ENCODE data around the gene DLL3.

Gene DLL3

GRCh38 chr19:39524495-39524894 is 25.7 kb downstream of the DLL3 start:
- Histone ChIP-seq H3K9ac (ENCODE audit: low read length) (no peak overlapping the region), H3K27ac (ENCODE audit: low read length) (peak overlapping the region; percentile 66), H3K4me1 (ENCODE audit: low read length) (peaks cover 33% of the 10 kb centered on the region), H3K4me2 (ENCODE audit: low read length) (no peak overlapping the region), H3K4me3 (ENCODE audit: low read length) (no peak overlapping the region), H3K27me3 (ENCODE audit: low read depth, low read length) (no peaks in the 10 kb centered on the region), H3K9me3 (ENCODE audit: insufficient read depth, low read length) (no peaks in the 10 kb centered on the region; the same call in 1 of the 2 replicates), H4K20me1 (ENCODE audit: insufficient read depth, low read length) (no peaks in the 10 kb centered on the region), H3K79me2 (ENCODE audit: low read length) (no peaks in the 10 kb centered on the region), H3K36me3 (replicated peaks; ENCODE audit: low read depth, low read length) (peaks cover 27% of the 10 kb centered on the region), H2AFZ (ENCODE audit: low read depth, low read length) (no peak overlapping the region)
- TF ChIP-seq EZH2phosphoT487 (IDR thresholded peaks at IDR 0.05; ENCODE audit: low read depth) (no peak), CTCF (IDR thresholded peaks at IDR 0.05; ENCODE audit: low read depth, low read length) (no peak)

- no peaks in the 10 kb centered on the region for H4K20me1 ChIP-seq (ENCODE audit: insufficient read depth, low read length)
- no peak overlapping the region for H3K9ac ChIP-seq (ENCODE audit: low read length)
- peak overlapping the region; percentile 66 for H3K27ac ChIP-seq (ENCODE audit: low read length)
- H3K27me3 ChIP-seq (ENCODE audit: low read depth, low read length) = no peaks in the 10 kb centered on the region
- H3K9me3 ChIP-seq (ENCODE audit: insufficient read depth, low read length) = no peaks in the 10 kb centered on the region; the same call in 1 of the 2 replicates
- peaks cover 30% of the 10 kb centered on the region for H3K36me3 ChIP-seq (replicated peaks; ENCODE audit: low read depth, low read length)
- no peak overlapping the region for H3K4me2 ChIP-seq (ENCODE audit: low read length)
- no peak overlapping the region for H2AFZ ChIP-seq (ENCODE audit: low read depth, low read length)
- peaks cover 29% of the 10 kb centered on the region for H3K4me1 ChIP-seq (ENCODE audit: low read length)
- TF ChIP-seq EZH2phosphoT487 (IDR thresholded peaks at IDR 0.05; ENCODE audit: low read depth) = no peak
- no peak for TF ChIP-seq CTCF (IDR thresholded peaks at IDR 0.05; ENCODE audit: low read depth, low read length)
- peaks cover 7% of the 10 kb centered on the region for H3K79me2 ChIP-seq (ENCODE audit: low read length)
- H3K4me3 ChIP-seq (ENCODE audit: low read length) = no peak overlapping the region
Measured at GRCh38 chr19:39525205-39525604, 26.5 kb downstream of the DLL3 start.

- Histone ChIP-seq H3K27me3 (ENCODE audit: low read depth, low read length) (no peaks in the 10 kb centered on the region), H3K36me3 (replicated peaks; ENCODE audit: low read depth, low read length) (peaks cover 6% of the 10 kb centered on the region), H4K20me1 (ENCODE audit: insufficient read depth, low read length) (no peaks in the 10 kb centered on the region), H3K9me3 (ENCODE audit: insufficient read depth, low read length) (no peaks in the 10 kb centered on the region), H3K4me2 (ENCODE audit: low read length) (peak overlapping the region; percentile 99), H3K79me2 (ENCODE audit: low read length) (peaks cover 29% of the 10 kb centered on the region), H3K4me1 (ENCODE audit: low read length) (peaks cover 11% of the 10 kb centered on the region), H2AFZ (ENCODE audit: low read depth, low read length) (peak overlapping the region; percentile 78; the same call in 1 of the 2 replicates), H3K27ac (ENCODE audit: low read length) (peak overlapping the region; percentile 44; the same call in 1 of the 2 replicates), H3K9ac (ENCODE audit: low read length) (peak overlapping the region; percentile 94), H3K4me3 (ENCODE audit: low read length) (peak overlapping the region; percentile 96)
- no peak for TF ChIP-seq CTCF (IDR thresholded peaks at IDR 0.05; ENCODE audit: low read depth, low read length)
- TF ChIP-seq EZH2phosphoT487 (IDR thresholded peaks at IDR 0.05; ENCODE audit: low read depth) = no peak
Measured at GRCh38 chr19:39531834-39532232, 33.1 kb downstream of the DLL3 start.

GRCh38 chr19:39532233-39533002 is 33.7 kb downstream of the DLL3 start, which contains the start of gene EID2B:
EID2B (minus strand) TSS chr19:39532852; CDS start chr19:39532802, 50 bp downstream.
- Histone ChIP-seq H3K4me3 (ENCODE audit: low read length) (peak within 1 kb of the TSS; percentile 96), H3K27me3 (ENCODE audit: low read depth, low read length) (no peaks in the 10 kb centered on the region), H3K9me3 (ENCODE audit: insufficient read depth, low read length) (no peaks in the 10 kb centered on the region), H4K20me1 (ENCODE audit: insufficient read depth, low read length) (no peaks in the 10 kb centered on the region), H2AFZ (ENCODE audit: low read depth, low read length) (peak within 1 kb of the TSS; percentile 78), H3K27ac (ENCODE audit: low read length) (peak within 1 kb of the TSS; percentile 44), H3K9ac (ENCODE audit: low read length) (peak within 1 kb of the TSS; percentile 94), H3K79me2 (ENCODE audit: low read length) (peaks cover 29% of the 10 kb centered on the region), H3K4me1 (ENCODE audit: low read length) (peaks cover 11% of the 10 kb centered on the region), H3K4me2 (ENCODE audit: low read length) (peak within 1 kb of the TSS; percentile 99), H3K36me3 (replicated peaks; ENCODE audit: low read depth, low read length) (peaks cover 6% of the 10 kb centered on the region)
- peak; percentile 95 for TF ChIP-seq CTCF (IDR thresholded peaks at IDR 0.05; ENCODE audit: low read depth, low read length)
- TF ChIP-seq EZH2phosphoT487 (IDR thresholded peaks at IDR 0.05; ENCODE audit: low read depth) = no peak

Data from OCI-LY3 (cell line).